ENCODE results near the gene ANXA2.

The ANXA2 gene

DNA sequence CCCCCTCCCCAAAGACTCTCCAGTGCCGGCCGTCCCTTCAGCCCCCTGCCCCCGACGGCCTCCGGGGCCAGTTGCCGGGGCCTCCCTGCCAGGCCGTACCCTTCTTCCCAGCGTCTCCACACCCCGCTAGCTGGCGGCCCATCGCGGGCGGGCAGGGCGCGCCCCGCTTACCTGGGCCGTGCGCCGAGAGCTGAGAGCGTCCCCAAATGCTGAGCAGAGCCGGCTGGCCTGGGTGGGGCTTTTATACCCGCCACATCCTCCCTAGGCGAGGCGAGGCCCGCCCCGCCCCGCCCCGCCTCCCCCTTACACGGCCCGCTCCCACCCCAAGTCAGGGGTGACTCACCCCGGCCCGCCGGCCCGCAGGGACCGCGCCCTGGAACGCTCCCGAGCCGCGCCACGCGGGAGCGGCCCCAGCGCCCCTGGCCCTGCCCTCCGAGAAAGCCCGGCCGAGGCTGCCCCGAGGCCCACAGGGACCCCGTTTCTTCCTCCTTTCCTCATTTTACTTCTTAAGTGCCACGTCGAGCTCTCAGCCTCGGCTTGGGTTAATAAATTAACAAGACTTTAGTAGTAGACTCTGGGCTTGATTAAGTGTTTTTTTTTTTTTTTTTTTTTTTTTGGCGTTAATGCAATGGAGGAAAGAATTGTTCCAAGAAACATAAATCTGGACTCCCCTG lies at the start of gene ANXA2:
TSS of gene ANXA2 (minus strand) at position 215 of the 674 bp plus-strand sequence. CDS start 11,911 bp downstream, outside the sequence.
- H3K27ac ChIP-seq (ENCODE audit: low read depth, low read length), result peak within 1 kb of the TSS; percentile 95
- no peaks in the 10 kb centered on the region for H3K27me3 ChIP-seq (ENCODE audit: control insufficient read depth in 1 of 2, insufficient read depth in 2 of 2, low read length in 2 of 2)
- peaks cover 9 to 11% of the 10 kb centered on the region in 2 donors for H3K36me3 ChIP-seq (ENCODE audit: control insufficient read depth in 1 of 2, insufficient read depth in 2 of 2, low read length in 2 of 2)
- peaks cover 42 to 59% of the 10 kb centered on the region in 2 donors for H3K4me1 ChIP-seq (ENCODE audit: control insufficient read depth in 1 of 2, insufficient read depth in 2 of 2, low read length in 2 of 2)
- no peaks in the 10 kb centered on the region for H3K9me3 ChIP-seq (ENCODE audit: control insufficient read depth in 1 of 2, low read length in 2 of 2)
- H3K9ac ChIP-seq (ENCODE audit: low read depth in 1 of 2, low read length in 2 of 2), result peak within 1 kb of the TSS; percentile 93 to 96
- peak within 1 kb of the TSS; percentile 96 to 98 for H3K4me3 ChIP-seq (ENCODE audit: low read depth in 1 of 2, low read length in 2 of 2)

GRCh38 chr15:60444289-60444912 lies 46.6 kb upstream of the ANXA2 start:
- Histone ChIP-seq H3K9me3 (ENCODE audit: control insufficient read depth in 1 of 2, low read length in 2 of 2) (no peaks in the 10 kb centered on the region), H3K4me3 (ENCODE audit: low read depth in 1 of 2, low read length in 2 of 2) (no peak overlapping the region), H3K27ac (ENCODE audit: low read depth, low read length) (no peak overlapping the region), H3K9ac (ENCODE audit: low read depth in 1 of 2, low read length in 2 of 2) (no peak overlapping the region), H3K36me3 (ENCODE audit: control insufficient read depth in 1 of 2, insufficient read depth in 2 of 2, low read length in 2 of 2) (peaks cover 5 to 18% of the 10 kb centered on the region in 2 donors), H3K4me1 (ENCODE audit: control insufficient read depth in 1 of 2, insufficient read depth in 2 of 2, low read length in 2 of 2) (peaks cover 23 to 33% of the 10 kb centered on the region in 2 donors), H3K27me3 (ENCODE audit: control insufficient read depth in 1 of 2, insufficient read depth in 2 of 2, low read length in 2 of 2) (no peaks in the 10 kb centered on the region)

DNA sequence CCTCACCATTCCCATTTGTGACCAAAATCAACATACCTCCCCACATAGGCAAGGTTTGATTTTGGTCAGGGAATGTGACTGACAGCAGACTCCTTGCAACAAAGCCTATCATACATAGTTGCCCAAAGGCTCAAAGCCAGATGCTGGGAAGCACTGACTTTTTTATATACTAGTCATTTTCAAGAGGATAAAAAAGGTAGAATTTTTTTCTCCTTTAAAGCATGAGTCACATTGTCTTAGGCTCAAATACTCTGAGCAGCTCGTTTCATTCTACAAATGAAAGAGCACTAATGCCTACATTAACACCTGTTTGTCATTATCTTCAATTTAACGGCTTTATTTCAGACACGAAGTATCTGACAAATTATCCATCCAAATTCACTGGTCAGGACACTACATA lies 45.0 kb upstream of the ANXA2 start:
- peak overlapping the region in 1 of 2 donors; percentile 16 for H3K4me3 ChIP-seq (ENCODE audit: low read depth in 1 of 2, low read length in 2 of 2)

GRCh38 chr15:60442031-60442650 lies 44.4 kb upstream of the ANXA2 start:
- H3K4me1 ChIP-seq (ENCODE audit: control insufficient read depth in 1 of 2, insufficient read depth in 2 of 2, low read length in 2 of 2), result peaks cover 23 to 33% of the 10 kb centered on the region in 2 donors
- H3K27ac ChIP-seq (ENCODE audit: low read depth, low read length), result no peak overlapping the region
- H3K4me3 ChIP-seq (ENCODE audit: low read depth in 1 of 2, low read length in 2 of 2), result peak overlapping the region in 1 of 2 donors; percentile 16
- H3K9ac ChIP-seq (ENCODE audit: low read depth in 1 of 2, low read length in 2 of 2), result no peak overlapping the region
- H3K36me3 ChIP-seq (ENCODE audit: control insufficient read depth in 1 of 2, insufficient read depth in 2 of 2, low read length in 2 of 2), result no peaks in the 10 kb centered on the region
- H3K9me3 ChIP-seq (ENCODE audit: control insufficient read depth in 1 of 2, low read length in 2 of 2), result no peaks in the 10 kb centered on the region
- no peaks in the 10 kb centered on the region for H3K27me3 ChIP-seq (ENCODE audit: control insufficient read depth in 1 of 2, insufficient read depth in 2 of 2, low read length in 2 of 2)

More for the DNA sequence above, 45.0 kb upstream of the ANXA2 start:
- Histone ChIP-seq H3K27me3 (ENCODE audit: control insufficient read depth in 1 of 2, insufficient read depth in 2 of 2, low read length in 2 of 2) (no peaks in the 10 kb centered on the region), H3K9me3 (ENCODE audit: control insufficient read depth in 1 of 2, low read length in 2 of 2) (no peaks in the 10 kb centered on the region), H3K27ac (ENCODE audit: low read depth, low read length) (no peak overlapping the region), H3K9ac (ENCODE audit: low read depth in 1 of 2, low read length in 2 of 2) (no peak overlapping the region), H3K4me1 (ENCODE audit: control insufficient read depth in 1 of 2, insufficient read depth in 2 of 2, low read length in 2 of 2) (peaks cover 23 to 33% of the 10 kb centered on the region in 2 donors), H3K36me3 (ENCODE audit: control insufficient read depth in 1 of 2, insufficient read depth in 2 of 2, low read length in 2 of 2) (peaks cover 0 to 5% of the 10 kb centered on the region in 2 donors)

GRCh38 chr15:60441331-60441730 lies 43.5 kb upstream of the ANXA2 start:
- Histone ChIP-seq H3K36me3 (ENCODE audit: control insufficient read depth in 1 of 2, insufficient read depth in 2 of 2, low read length in 2 of 2) (no peaks in the 10 kb centered on the region), H3K4me1 (ENCODE audit: control insufficient read depth in 1 of 2, insufficient read depth in 2 of 2, low read length in 2 of 2) (peaks cover 23 to 33% of the 10 kb centered on the region in 2 donors), H3K9me3 (ENCODE audit: control insufficient read depth in 1 of 2, low read length in 2 of 2) (no peaks in the 10 kb centered on the region), H3K27ac (ENCODE audit: low read depth, low read length) (no peak overlapping the region), H3K4me3 (ENCODE audit: low read depth in 1 of 2, low read length in 2 of 2) (no peak overlapping the region), H3K27me3 (ENCODE audit: control insufficient read depth in 1 of 2, insufficient read depth in 2 of 2, low read length in 2 of 2) (no peaks in the 10 kb centered on the region), H3K9ac (ENCODE audit: low read depth in 1 of 2, low read length in 2 of 2) (no peak overlapping the region)

DNA sequence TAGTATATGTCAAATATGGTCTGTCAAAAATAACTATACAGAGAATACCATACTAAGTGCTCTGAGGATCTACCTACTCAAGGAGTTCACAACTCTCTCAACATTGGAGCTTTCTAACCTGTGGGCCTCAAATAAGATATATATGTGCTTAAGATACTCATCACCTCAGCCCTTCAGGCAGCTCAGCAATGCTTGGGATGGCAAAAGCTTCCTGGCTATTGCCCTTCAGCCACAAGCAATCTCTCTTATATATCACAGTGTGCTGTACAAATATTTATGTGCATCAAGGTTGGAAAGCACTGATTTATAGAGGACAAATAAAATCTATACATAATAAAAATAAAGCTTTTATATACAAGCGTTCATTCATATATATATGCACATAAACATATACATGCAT lies 40.9 kb upstream of the ANXA2 start:
- Histone ChIP-seq H3K36me3 (ENCODE audit: control insufficient read depth in 1 of 2, insufficient read depth in 2 of 2, low read length in 2 of 2) (peaks cover 0 to 6% of the 10 kb centered on the region in 2 donors), H3K27ac (ENCODE audit: low read depth, low read length) (no peak overlapping the region), H3K4me1 (ENCODE audit: control insufficient read depth in 1 of 2, insufficient read depth in 2 of 2, low read length in 2 of 2) (peaks cover 21 to 30% of the 10 kb centered on the region in 2 donors), H3K9me3 (ENCODE audit: control insufficient read depth in 1 of 2, low read length in 2 of 2) (no peaks in the 10 kb centered on the region), H3K27me3 (ENCODE audit: control insufficient read depth in 1 of 2, insufficient read depth in 2 of 2, low read length in 2 of 2) (no peaks in the 10 kb centered on the region), H3K9ac (ENCODE audit: low read depth in 1 of 2, low read length in 2 of 2) (no peak overlapping the region), H3K4me3 (ENCODE audit: low read depth in 1 of 2, low read length in 2 of 2) (no peak overlapping the region)

DNA sequence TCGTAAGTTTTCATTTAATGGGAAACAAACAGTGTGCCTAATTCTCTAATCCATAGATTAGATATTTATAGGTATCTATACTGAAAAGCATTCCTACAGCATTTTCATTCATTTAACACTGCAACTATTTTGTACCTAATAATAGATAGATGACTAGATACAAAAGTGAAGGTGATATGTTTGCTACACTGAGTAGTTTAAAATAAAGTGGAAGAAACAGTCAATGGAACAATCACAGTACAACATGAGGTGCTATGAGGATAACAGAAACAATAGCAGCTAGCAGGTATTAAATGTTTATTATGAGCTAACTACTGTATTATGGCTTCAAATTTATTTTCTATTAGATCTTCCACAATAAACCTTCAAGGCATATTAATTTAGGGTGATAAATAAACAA lies 31.1 kb upstream of the ANXA2 start:
- H3K36me3 ChIP-seq (ENCODE audit: control insufficient read depth in 1 of 2, insufficient read depth in 2 of 2, low read length in 2 of 2), result peaks cover 10% of the 10 kb centered on the region in 2 donors
- no peaks in the 10 kb centered on the region for H3K9me3 ChIP-seq (ENCODE audit: control insufficient read depth in 1 of 2, low read length in 2 of 2)
- no peak overlapping the region for H3K4me3 ChIP-seq (ENCODE audit: low read depth in 1 of 2, low read length in 2 of 2)
- no peak overlapping the region for H3K27ac ChIP-seq (ENCODE audit: low read depth, low read length)
- no peaks in the 10 kb centered on the region for H3K27me3 ChIP-seq (ENCODE audit: control insufficient read depth in 1 of 2, insufficient read depth in 2 of 2, low read length in 2 of 2)
- H3K9ac ChIP-seq (ENCODE audit: low read depth in 1 of 2, low read length in 2 of 2), result no peak overlapping the region
- H3K4me1 ChIP-seq (ENCODE audit: control insufficient read depth in 1 of 2, insufficient read depth in 2 of 2, low read length in 2 of 2), result peaks cover 0 to 4% of the 10 kb centered on the region in 2 donors

- Histone ChIP-seq H3K27ac (ENCODE audit: low read depth, low read length) (no peak overlapping the region), H3K36me3 (ENCODE audit: control insufficient read depth in 1 of 2, insufficient read depth in 2 of 2, low read length in 2 of 2) (peaks cover 10% of the 10 kb centered on the region in 2 donors), H3K9ac (ENCODE audit: low read depth in 1 of 2, low read length in 2 of 2) (no peak overlapping the region), H3K27me3 (ENCODE audit: control insufficient read depth in 1 of 2, insufficient read depth in 2 of 2, low read length in 2 of 2) (no peaks in the 10 kb centered on the region), H3K9me3 (ENCODE audit: control insufficient read depth in 1 of 2, low read length in 2 of 2) (no peaks in the 10 kb centered on the region), H3K4me3 (ENCODE audit: low read depth in 1 of 2, low read length in 2 of 2) (no peak overlapping the region), H3K4me1 (ENCODE audit: control insufficient read depth in 1 of 2, insufficient read depth in 2 of 2, low read length in 2 of 2) (peaks cover 0 to 9% of the 10 kb centered on the region in 2 donors)
Observed at GRCh38 chr15:60426870-60427508, 29.2 kb upstream of the ANXA2 start.

DNA sequence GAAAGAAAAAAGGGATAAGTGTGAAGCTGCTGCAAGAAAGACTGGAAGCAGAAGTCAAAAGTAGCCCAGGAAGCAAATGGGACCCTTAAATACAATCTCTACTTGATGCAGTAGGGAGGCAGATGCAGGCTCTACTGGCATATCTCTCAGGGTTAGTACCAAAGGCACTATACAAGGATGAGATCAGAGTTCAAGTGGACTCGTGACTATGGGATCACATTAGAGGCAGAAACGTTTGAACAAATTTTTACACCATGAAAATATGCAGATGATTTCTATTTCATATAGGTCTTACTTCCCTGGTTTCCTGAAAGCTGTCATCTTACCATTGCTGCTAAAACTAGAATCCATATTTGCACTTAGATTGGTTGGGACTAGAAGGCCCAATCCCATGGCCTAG lies 27.7 kb upstream of the ANXA2 start:
- H3K36me3 ChIP-seq (ENCODE audit: control insufficient read depth in 1 of 2, insufficient read depth in 2 of 2, low read length in 2 of 2), result peaks cover 7 to 10% of the 10 kb centered on the region in 2 donors
- H3K9me3 ChIP-seq (ENCODE audit: control insufficient read depth in 1 of 2, low read length in 2 of 2), result no peaks in the 10 kb centered on the region
- H3K4me1 ChIP-seq (ENCODE audit: control insufficient read depth in 1 of 2, insufficient read depth in 2 of 2, low read length in 2 of 2), result peaks cover 0 to 13% of the 10 kb centered on the region in 2 donors
- H3K9ac ChIP-seq (ENCODE audit: low read depth in 1 of 2, low read length in 2 of 2), result no peak overlapping the region
- H3K4me3 ChIP-seq (ENCODE audit: low read depth in 1 of 2, low read length in 2 of 2), result no peak overlapping the region
- no peaks in the 10 kb centered on the region for H3K27me3 ChIP-seq (ENCODE audit: control insufficient read depth in 1 of 2, insufficient read depth in 2 of 2, low read length in 2 of 2)
- no peak overlapping the region for H3K27ac ChIP-seq (ENCODE audit: low read depth, low read length)

DNA sequence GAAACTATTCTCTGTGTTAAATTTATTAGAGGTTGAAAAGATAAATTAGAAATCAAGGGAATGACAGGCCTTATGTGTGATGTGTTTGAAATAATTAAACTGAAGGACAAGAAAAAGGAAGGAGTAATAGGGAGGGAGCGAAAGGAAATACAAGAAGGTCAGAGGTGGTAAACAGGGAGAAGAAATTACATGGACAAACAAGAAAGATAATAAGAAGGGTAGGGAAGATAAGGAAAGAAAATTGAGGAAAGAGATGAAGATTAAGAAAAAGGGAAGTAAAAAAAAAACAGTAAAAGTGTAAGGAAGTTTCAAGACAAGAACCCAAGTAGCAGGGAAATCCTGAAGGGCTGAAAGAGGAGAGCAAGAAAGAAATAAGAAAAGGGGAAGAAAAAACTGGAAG lies 26.2 kb upstream of the ANXA2 start:
- H3K9me3 ChIP-seq (ENCODE audit: control insufficient read depth in 1 of 2, low read length in 2 of 2), result no peaks in the 10 kb centered on the region
- no peak overlapping the region for H3K4me3 ChIP-seq (ENCODE audit: low read depth in 1 of 2, low read length in 2 of 2)
- H3K9ac ChIP-seq (ENCODE audit: low read depth in 1 of 2, low read length in 2 of 2), result no peak overlapping the region
- H3K27me3 ChIP-seq (ENCODE audit: control insufficient read depth in 1 of 2, insufficient read depth in 2 of 2, low read length in 2 of 2), result no peaks in the 10 kb centered on the region
- H3K4me1 ChIP-seq (ENCODE audit: control insufficient read depth in 1 of 2, insufficient read depth in 2 of 2, low read length in 2 of 2), result peaks cover 0 to 26% of the 10 kb centered on the region in 2 donors
- H3K36me3 ChIP-seq (ENCODE audit: control insufficient read depth in 1 of 2, insufficient read depth in 2 of 2, low read length in 2 of 2), result peaks cover 5 to 7% of the 10 kb centered on the region in 2 donors
- no peak overlapping the region for H3K27ac ChIP-seq (ENCODE audit: low read depth, low read length)
